ENCODE data around the gene SORBS1. TPM values are rescaled to one million over a fixed set of nuclear protein-coding genes. Genes with fewer than 3 reads are reported as not detected.

Gene SORBS1
- total and polyA plus RNA-seq, 2 of the 13 experiments (the other 11 are each of a cell fraction or from before 2014, with no cell fraction given): 16.8 to 39.8 TPM

GRCh38 chr10:95467162-95467599, 94.0 kb downstream of the SORBS1 start (continued):
- TF ChIP-seq CAMTA2 (CRISPR knock-in tag; IDR thresholded peaks at IDR 0.05; ENCODE audit: borderline replicate concordance) (no peak), ZFP90 (CRISPR knock-in tag; IDR thresholded peaks at IDR 0.05; ENCODE audit: borderline replicate concordance) (peak; percentile 66; the same call in 1 of the 2 replicates), NCOA2 (CRISPR knock-in tag; IDR thresholded peaks at IDR 0.05) (peak; percentile 84), MXD3 (CRISPR knock-in tag; IDR thresholded peaks at IDR 0.05) (peak; percentile 29; the same call in 1 of the 2 replicates), SATB2 (CRISPR knock-in tag; IDR thresholded peaks at IDR 0.05) (no peak), TRIM24 (CRISPR knock-in tag; IDR thresholded peaks at IDR 0.05) (no peak), ELF3 (CRISPR knock-in tag; IDR thresholded peaks at IDR 0.05) (peak; percentile 88), FOXO1 (CRISPR knock-in tag; IDR thresholded peaks at IDR 0.05) (peak; percentile 76; the same call in 1 of the 2 replicates), CTCF (CRISPR knock-in tag; IDR thresholded peaks at IDR 0.05) (peak; percentile 82), KLF13 (CRISPR knock-in tag; IDR thresholded peaks at IDR 0.05) (no peak), HOXA5 (CRISPR knock-in tag; IDR thresholded peaks at IDR 0.05) (no peak), ZNF260 (CRISPR knock-in tag; IDR thresholded peaks at IDR 0.05; ENCODE audit: borderline replicate concordance, low read depth) (no peak), ZBTB43 (CRISPR knock-in tag; conservative IDR thresholded peaks at IDR 0.05) (peak; percentile 72; the same call in 1 of the 2 replicates), FOXP4 (CRISPR knock-in tag; IDR thresholded peaks at IDR 0.05) (peak; percentile 61), AFF4 (CRISPR knock-in tag; IDR thresholded peaks at IDR 0.05) (no peak), ZSCAN22 (CRISPR knock-in tag; IDR thresholded peaks at IDR 0.05) (no peak), CBX5 (CRISPR knock-in tag; IDR thresholded peaks at IDR 0.05; ENCODE audit: borderline replicate concordance) (peak; percentile 80; the same call in 1 of the 2 replicates), KDM2A (CRISPR knock-in tag; IDR thresholded peaks at IDR 0.05; ENCODE audit: borderline replicate concordance, low read depth) (peak; percentile 37; the same call in 1 of the 2 replicates), FOXA3 (CRISPR knock-in tag; IDR thresholded peaks at IDR 0.05) (peak; percentile 40; the same call in 1 of the 2 replicates), SRF (IDR thresholded peaks at IDR 0.05; ENCODE audit: low read depth, low read length) (no peak), IKZF4 (CRISPR knock-in tag; IDR thresholded peaks at IDR 0.05; ENCODE audit: borderline replicate concordance, low read depth, not compliant biosample characterization) (no peak), SYNCRIP (IDR thresholded peaks at IDR 0.05; ENCODE audit: insufficient read depth, low read depth, low read length) (no peak)
